Peyer's patch (tissue), 4 donors: ENCODE results near the gene N4BP3.

Experiments used
- CTCF ChIP-seq, 6 experiments: fragments of 450-650 bp in 4 of 6; fragments of 200-600 bp in 2 of 6; sonication (generic) in 1 of 6; IDR thresholded peaks; one replicate each; pipeline ENCODE4 v1.5.1; 2017 to 2019; ENCODE audit warnings: antibody characterized with exemption in 6 of 6, mild to moderate bottlenecking in 3 of 6, moderate library complexity in 1 of 6
- POLR2A ChIP-seq, 2 donors: fragments of 450-650 bp; IDR thresholded peaks; one replicate each; pipeline ENCODE4 v1.5.1; 2017; ENCODE audit warnings: antibody characterized with exemption in 2 of 2, mild to moderate bottlenecking in 2 of 2, moderate library complexity in 2 of 2

GRCh38 chr5:178085316-178085715 is 28.0 kb upstream of the N4BP3 start:
- no peak for TF ChIP-seq CTCF (IDR thresholded peaks at IDR 0.05)
- no peak for TF ChIP-seq POLR2A (IDR thresholded peaks at IDR 0.05)
